Measurements from ENCODE around the gene SH3RF3. TPM values are rescaled to one million over a fixed set of nuclear protein-coding genes. Genes with fewer than 3 reads are reported as not detected.

SH3RF3 gene
- total RNA-seq, 1 donor from 2014 or later, result 59.5 TPM

DNA sequence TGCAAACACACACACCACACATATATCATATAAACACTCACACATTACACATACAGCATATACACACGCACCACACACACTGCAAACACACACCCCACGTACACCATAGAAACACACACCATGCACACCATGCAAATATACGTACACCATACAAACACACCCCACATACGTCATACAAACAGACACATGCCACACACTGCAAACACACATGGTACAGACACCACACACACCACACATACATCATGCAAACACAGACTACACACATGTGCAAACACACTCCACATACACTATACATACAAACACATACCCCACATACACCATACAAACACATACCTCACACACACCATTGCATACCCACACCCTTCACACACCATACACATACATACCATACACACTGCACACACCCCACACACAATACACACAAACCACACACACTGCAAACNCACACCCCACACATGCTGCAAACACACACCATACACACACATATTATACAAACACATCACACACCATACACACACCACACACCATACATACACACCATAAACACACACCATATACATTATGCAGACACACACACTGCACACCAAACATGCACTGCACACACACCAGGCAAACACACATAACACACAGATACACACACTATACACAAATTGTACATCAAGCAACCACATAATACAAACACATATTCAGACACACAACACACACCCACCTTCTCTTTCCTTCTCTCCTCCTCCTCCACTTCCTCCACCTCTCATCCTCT lies 364.4 kb downstream of the SH3RF3 start:
- Mint-ChIP-seq H3K9me3 (ENCODE audit: low read depth) (no peaks in the 10 kb centered on the region), H3K36me3 (ENCODE audit: low read depth) (peaks cover 20% of the 10 kb centered on the region), H3K27ac (ENCODE audit: unreplicated experiment) (no peak overlapping the region), H3K27me3 (ENCODE audit: low read depth) (no peaks in the 10 kb centered on the region), H3K4me1 (ENCODE audit: low read depth) (peaks cover 42% of the 10 kb centered on the region), H3K4me3 (ENCODE audit: unreplicated experiment) (no peak overlapping the region)
- DNase-seq (ENCODE audit: low spot score), result no peak
- TF ChIP-seq, protein P1, sequence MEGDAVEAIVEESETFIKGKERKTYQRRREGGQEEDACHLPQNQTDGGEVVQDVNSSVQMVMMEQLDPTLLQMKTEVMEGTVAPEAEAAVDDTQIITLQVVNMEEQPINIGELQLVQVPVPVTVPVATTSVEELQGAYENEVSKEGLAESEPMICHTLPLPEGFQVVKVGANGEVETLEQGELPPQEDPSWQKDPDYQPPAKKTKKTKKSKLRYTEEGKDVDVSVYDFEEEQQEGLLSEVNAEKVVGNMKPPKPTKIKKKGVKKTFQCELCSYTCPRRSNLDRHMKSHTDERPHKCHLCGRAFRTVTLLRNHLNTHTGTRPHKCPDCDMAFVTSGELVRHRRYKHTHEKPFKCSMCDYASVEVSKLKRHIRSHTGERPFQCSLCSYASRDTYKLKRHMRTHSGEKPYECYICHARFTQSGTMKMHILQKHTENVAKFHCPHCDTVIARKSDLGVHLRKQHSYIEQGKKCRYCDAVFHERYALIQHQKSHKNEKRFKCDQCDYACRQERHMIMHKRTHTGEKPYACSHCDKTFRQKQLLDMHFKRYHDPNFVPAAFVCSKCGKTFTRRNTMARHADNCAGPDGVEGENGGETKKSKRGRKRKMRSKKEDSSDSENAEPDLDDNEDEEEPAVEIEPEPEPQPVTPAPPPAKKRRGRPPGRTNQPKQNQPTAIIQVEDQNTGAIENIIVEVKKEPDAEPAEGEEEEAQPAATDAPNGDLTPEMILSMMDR (IDR thresholded peaks at IDR 0.05), result no peak

DNA sequence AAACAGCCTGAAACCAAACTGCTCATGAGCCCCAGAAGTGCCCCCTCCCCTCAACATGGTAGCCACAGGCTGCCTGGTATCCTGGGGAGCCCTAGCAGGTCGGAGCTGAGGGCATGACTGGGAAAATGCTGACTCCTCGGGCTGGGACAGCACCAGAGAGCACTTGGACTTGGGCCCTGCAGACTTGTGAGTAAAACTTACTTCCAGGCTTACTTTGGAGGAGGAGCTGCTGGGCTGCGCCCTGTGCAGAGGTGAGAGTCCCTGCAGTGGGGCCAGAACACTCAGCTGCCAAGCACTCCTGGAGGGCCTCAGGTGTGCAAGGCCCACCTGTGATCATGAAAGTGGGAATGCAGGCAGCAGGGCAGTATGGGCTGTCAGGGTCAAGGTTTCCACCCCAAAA lies 365.3 kb downstream of the SH3RF3 start:
- TF ChIP-seq, protein P1 (IDR thresholded peaks at IDR 0.05), result no peak
- no peak for DNase-seq (ENCODE audit: low spot score)
- H3K27me3 Mint-ChIP-seq (ENCODE audit: low read depth), result no peaks in the 10 kb centered on the region
- no peaks in the 10 kb centered on the region for H3K9me3 Mint-ChIP-seq (ENCODE audit: low read depth)
- H3K4me3 Mint-ChIP-seq (ENCODE audit: unreplicated experiment), result no peak overlapping the region
- peaks cover 46% of the 10 kb centered on the region for H3K4me1 Mint-ChIP-seq (ENCODE audit: low read depth)
- H3K27ac Mint-ChIP-seq (ENCODE audit: unreplicated experiment), result no peak overlapping the region
- peaks cover 19% of the 10 kb centered on the region for H3K36me3 Mint-ChIP-seq (ENCODE audit: low read depth)

DNA sequence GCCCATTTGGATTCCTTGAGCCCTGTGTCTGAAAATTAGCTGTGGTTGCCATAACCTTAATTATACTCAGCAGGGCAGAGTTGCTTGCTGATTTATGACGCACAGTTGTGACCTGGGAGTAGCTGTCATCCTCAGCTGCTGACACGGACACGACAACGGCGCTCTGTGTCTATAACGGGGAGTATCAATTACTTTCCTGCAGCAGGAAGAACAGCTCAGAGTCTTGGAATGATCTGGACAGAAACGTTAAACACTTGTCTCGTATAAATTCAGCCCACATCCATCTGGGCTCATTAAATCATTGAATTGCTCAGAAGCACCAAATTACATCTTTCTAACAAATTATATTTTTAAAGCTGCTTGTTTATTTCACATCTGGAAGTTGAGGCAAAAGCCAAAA lies 368.5 kb downstream of the SH3RF3 start:
- no peaks in the 10 kb centered on the region for H3K27me3 Mint-ChIP-seq (ENCODE audit: low read depth)
- H3K9me3 Mint-ChIP-seq (ENCODE audit: low read depth), result no peaks in the 10 kb centered on the region
- TF ChIP-seq, protein P1 (IDR thresholded peaks at IDR 0.05), result no peak
- H3K27ac Mint-ChIP-seq (ENCODE audit: unreplicated experiment), result peak overlapping the region; percentile 78
- no peak for DNase-seq (ENCODE audit: low spot score)
- peaks cover 20% of the 10 kb centered on the region for H3K36me3 Mint-ChIP-seq (ENCODE audit: low read depth)
- H3K4me1 Mint-ChIP-seq (ENCODE audit: low read depth), result peaks cover 49% of the 10 kb centered on the region
- no peak overlapping the region for H3K4me3 Mint-ChIP-seq (ENCODE audit: unreplicated experiment)

DNA sequence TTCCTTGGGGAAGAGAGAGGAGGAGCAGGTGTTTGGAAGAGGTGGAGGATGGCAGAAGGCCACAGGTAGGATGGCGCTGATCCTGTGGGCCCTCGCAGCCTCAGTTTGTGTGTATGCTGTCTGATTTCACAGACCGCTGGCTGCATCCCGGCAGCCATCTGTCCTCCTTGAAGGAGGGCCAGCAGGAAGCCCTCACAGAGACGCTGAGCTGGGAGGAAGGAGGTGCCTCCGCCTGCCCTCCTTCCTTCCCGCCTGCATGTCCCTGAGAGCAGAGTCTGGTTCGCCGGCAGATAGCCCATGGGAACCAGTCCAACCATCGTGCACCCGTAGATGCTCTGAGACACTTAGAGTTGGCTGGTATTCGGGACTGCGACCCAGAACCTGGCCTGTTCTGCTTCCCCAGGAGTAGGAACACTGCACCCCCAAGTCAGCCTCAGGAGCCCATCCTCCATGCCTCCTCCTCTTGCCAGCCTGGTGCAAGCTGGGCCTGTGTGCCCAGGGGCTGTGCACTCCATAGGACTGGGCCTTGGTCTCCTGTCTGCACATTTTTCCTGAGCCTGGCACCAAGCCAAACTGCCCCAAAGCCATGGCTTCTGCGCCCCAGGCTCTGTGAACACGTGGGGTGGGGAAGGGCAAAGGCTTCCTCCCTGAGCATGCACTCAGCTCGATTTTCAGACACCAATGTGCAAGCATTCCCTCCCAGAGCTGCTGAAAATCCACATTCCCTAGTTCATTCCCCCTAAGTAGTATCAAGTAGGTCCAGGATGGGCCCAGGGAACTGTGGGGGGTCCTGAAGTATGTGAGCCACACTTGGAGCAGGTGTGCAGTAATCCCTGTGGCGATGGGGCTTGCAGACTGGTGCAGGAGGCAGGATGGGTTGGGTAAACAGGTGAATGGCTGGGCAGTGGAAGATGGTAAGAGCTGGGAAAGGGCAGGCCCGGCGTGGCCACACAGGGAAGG lies 369.2 kb downstream of the SH3RF3 start:
- H3K27me3 Mint-ChIP-seq (ENCODE audit: low read depth), result no peaks in the 10 kb centered on the region
- no peak overlapping the region for H3K4me3 Mint-ChIP-seq (ENCODE audit: unreplicated experiment)
- no peak for DNase-seq (ENCODE audit: low spot score)
- TF ChIP-seq, protein P1 (IDR thresholded peaks at IDR 0.05), result no peak
- H3K27ac Mint-ChIP-seq (ENCODE audit: unreplicated experiment), result peak overlapping the region; percentile 78
- peaks cover 49% of the 10 kb centered on the region for H3K4me1 Mint-ChIP-seq (ENCODE audit: low read depth)
- peaks cover 23% of the 10 kb centered on the region for H3K36me3 Mint-ChIP-seq (ENCODE audit: low read depth)
- H3K9me3 Mint-ChIP-seq (ENCODE audit: low read depth), result no peaks in the 10 kb centered on the region

DNA sequence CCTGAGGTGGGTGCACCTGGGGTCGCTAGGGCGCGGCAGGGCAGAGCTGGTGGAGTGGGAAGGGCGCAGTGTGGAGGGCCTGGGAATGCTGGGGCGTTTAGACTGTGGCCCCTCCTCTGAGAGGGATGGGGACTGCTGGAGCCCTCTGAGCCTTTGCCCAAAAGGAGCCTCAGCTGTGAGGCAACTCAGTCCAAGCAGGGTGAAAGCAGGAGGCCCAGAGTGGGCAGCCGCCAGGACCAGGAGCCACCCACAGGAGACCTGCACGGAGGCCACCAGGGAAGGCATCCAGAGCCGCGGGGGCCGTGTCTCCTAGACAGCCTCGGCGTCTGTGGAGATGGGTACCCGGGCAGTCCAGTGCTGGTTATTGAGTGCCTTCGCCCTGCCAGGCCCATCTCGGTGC lies 369.9 kb downstream of the SH3RF3 start:
- no peak overlapping the region for H3K4me3 Mint-ChIP-seq (ENCODE audit: unreplicated experiment)
- H3K27me3 Mint-ChIP-seq (ENCODE audit: low read depth), result no peaks in the 10 kb centered on the region
- no peaks in the 10 kb centered on the region for H3K9me3 Mint-ChIP-seq (ENCODE audit: low read depth)
- H3K4me1 Mint-ChIP-seq (ENCODE audit: low read depth), result peaks cover 49% of the 10 kb centered on the region
- H3K36me3 Mint-ChIP-seq (ENCODE audit: low read depth), result peaks cover 28% of the 10 kb centered on the region
- TF ChIP-seq, protein P1 (IDR thresholded peaks at IDR 0.05), result no peak
- DNase-seq (ENCODE audit: low spot score), result no peak
- H3K27ac Mint-ChIP-seq (ENCODE audit: unreplicated experiment), result peak overlapping the region; percentile 22

All from chondrocyte (in vitro differentiated cells).